ENCODE data around the gene GPR15.

- TF ChIP-seq CTCF (IDR thresholded peaks at IDR 0.05; ENCODE audit: low read depth, low read length, poor library complexity, severe bottlenecking) (no peak), EZH2phosphoT487 (IDR thresholded peaks at IDR 0.05; ENCODE audit: borderline replicate concordance, low read length) (no peak)
These were observed 42.4 kb downstream of the GPR15 start for GRCh38 chr3:98574132-98574531.

Data from DOHH2 (cell line).